Activated CD8-positive, alpha-beta memory T cell treated with anti-CD3 and anti-CD28 coated beads, Interleukin-2, amount 50 U/mL, for 24 hours (primary cell): Measurements from ENCODE around the gene LOC101059915.
"Not testable (repeated sequence)": the region's sequence is repeated elsewhere in the genome, so short reads cannot be mapped to it uniquely, and the experiment has no call there.

ENCODE experiments used
- DNase-seq: peaks from one replicate; pipeline ENCODE4 v3.0.0-alpha.2; 2020; ENCODE audit errors: extremely low read depth

LOC101059915 gene

DNA sequence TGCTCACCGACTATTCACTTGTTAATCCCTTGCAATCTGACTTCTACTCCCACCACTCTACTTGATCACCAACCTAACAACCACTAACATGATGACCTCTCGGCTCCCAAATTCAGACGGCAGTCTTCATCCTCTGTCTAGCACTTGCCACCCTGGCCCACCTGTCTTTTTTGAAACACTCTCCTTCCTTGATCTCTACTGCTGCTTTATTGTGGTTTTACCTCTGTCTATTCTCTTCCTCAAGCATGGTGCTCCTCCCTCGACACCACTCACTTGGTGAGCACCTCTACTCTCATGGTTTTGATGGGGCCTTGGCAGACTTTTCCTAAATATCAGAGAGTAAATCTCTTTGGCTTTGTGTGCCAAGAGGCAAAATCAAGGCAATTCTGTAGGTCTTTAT lies 27.3 kb upstream of the LOC101059915 start:
- no peak for DNase-seq

DNA sequence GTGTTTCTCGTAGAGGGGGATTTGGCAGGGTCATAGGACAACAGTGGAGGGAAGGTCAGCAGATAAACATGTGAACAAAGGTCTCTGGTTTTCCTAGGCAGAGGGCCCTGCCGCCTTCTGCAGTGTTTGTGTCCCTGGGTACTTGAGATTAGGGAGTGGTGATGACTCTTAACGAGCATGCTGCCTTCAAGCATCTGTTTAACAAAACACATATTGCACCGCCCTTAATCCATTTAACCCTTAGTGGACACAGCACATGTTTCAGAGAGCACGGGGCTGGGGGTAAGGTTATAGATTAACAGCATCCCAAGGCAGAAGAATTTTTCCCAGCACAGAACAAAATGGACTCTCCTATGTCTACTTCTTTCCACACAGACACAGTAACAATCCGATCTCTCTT lies 22.9 kb upstream of the LOC101059915 start:
- not testable (repeated sequence) for DNase-seq

DNA sequence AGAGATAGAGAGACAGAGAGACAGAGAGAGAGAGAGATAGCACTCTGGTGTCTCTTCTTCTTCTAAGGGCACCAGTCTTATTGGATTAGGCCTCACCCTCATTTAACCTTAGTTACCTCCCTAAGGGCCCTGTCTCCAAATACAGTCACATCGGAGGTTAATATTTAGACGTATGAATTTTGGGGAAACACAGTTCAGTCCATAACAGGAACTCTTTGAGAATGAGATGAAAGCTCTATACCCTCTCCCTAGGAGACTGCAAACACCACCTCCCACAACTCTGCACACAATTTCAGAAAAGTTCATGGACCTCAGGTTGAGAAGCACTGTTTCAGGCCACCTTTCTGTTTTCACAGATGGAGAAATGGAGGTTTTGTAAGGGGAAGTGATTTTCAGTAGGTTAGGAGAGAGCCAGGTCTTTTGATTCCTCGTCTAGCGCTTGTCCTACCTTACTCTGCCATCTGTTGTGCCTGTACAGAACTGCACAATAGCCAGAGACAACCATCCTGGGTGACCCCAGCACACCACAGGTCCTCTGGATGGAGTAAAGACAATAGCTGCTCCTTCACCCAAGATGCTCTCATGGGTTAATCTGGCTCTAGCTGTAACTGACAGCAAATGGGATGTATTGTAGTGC lies 16.9 kb upstream of the LOC101059915 start:
- no peak for DNase-seq

DNA sequence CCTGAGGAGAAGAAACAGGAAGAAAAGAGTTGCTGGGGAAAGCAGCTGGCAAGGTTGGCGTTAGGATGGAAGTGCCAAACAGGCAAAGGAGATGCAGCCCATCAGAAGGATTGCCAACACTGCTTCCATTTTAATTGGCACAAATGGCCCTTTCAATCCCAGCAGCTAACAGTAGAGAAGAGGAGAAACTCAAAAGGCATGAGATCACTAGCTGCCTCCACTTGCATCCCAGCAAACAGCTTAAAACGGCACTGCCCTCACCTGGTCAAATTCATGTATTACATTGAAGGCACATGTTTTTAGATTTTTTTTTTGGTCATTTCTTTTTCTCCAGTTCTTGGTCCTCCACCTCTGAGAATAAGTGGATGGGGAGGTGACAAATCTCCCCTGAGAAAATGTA lies 14.9 kb upstream of the LOC101059915 start:
- peak; percentile 13 for DNase-seq

DNA sequence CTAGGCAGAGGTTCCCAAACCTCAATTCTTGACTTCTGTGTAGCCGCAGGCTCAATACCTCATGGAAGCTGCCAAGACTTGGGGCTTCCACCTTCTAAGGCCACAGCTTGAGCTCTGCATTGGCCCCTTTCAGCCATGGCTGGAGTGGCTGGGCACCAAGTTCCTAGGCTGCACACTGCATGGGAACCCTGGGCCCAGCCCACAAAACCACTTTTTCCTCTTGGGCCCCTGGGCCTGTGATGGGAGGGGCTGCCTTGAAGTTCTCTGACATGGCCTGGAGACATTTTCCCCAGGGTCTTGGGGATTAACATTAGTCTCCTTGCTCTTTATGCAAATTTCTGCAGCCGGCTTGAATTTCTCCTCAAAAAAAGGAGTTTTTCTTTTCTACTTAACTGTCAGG lies 14.0 kb upstream of the LOC101059915 start:
- no peak for DNase-seq

DNA sequence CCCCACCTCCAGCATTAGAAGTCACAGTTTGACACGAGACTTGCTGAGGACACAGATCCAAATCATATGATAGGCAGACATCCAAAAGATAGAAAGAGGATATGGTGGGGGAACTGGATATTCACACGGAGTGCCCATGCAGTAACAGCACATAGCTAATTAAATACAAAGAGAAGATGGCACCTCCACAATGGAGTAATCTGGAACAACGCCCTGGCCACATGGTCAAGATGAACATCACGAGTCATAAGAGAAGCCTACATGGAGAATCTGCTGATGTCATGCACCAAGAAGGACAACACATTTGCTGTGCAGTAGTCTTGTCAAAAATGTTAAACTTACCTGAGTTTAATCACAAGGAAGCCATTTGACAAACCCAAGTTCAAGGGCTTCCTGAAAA lies 10.1 kb upstream of the LOC101059915 start:
- DNase-seq: no peak

DNA sequence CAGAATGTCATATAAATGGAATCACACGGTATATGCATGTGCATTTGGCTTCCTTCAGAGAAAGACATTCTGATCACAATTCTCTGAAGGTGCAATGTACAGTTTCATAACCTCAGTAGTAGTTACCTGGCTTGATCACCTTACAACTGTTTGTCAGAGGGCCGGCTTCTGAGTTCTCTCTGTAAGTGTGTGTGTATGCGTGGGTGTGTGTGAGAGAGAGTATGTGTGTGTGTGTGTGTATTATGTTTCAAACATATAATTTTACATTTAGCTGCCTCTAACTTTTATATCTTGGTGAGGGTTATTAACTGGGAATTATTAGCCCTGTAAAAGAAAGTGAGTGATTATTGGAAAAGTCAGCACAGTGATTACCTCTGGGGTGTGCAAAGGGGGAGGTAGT lies 8.0 kb upstream of the LOC101059915 start:
- DNase-seq: no peak

DNA sequence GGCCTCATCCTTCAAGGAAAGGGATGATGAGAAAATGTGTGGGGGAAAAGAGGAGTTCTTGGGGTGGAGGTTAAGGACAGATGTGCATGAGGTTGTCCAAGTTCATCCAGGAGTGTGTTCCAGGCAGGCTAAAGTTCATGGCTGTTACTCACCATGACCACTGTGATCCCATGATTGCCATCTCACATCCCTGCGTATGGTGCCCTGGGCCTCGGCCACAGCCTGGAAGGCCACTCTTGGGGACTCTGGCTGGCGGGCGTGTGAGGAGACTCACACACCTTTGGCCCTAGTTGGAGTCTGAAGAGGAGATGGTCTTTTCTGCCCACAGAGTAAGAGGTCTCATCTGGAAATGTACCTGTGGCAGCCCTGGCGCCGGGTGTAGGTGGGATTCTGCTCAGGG lies 7.4 kb upstream of the LOC101059915 start:
- DNase-seq: no peak

DNA sequence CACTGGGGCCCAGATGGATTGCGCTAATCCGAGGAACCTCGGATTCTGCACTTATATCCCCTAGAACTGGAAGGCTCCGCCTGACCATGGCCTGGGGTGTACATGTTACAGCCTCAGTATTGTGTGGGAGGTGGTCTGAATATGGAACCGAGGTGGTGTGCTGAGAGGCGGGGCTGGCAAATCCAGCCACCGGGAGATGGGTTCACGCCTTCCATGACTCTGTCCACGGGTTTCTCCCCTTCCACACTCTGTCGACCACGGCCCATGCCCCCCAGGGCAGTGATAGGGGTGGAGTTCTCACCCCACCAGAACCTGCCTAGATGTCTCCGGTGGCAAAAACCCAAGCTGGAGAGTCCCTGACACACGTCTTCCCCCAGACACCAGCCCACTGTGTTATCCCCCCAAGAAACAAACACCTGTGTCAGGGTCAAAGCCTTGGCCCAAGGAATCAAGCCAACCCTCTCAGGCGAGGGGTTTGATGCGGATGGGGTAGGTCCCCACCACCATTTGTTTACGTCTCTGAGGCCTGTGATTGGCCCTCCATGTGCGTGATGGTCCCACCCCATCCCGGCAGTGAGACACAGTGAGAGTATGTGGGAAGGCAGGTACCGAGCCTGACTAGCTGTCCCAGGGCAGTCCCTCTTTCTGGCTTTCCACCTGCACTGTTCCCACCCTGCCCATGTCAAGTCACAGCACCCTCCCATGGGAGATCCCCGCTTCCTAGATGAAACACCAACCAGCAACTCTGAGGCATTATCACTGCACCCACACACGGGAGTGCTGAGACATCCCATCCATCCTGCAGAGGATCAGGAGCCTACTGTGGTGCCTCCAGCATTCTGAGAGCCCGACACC lies 6.6 kb upstream of the LOC101059915 start:
- no peak for DNase-seq

DNA sequence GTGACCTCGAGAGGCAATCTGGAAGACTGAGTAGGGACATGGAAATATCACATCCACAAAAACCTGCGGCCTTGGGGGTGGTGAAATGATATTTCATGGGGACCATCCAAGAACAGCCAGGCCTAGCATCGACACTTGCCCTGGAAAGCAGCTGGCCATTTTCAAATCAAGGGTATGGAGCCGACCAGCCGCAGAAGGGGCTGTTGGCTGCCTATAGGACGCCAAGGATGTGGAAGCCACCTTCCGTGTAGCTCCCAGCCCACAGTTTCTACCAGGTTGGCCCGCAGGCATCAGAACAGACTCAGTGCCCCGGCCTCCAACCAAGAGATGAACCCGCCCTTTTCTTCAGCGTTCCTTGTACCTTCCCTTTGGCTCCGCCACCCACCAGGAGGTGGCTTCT lies 5.4 kb upstream of the LOC101059915 start:
- no peak for DNase-seq

DNA sequence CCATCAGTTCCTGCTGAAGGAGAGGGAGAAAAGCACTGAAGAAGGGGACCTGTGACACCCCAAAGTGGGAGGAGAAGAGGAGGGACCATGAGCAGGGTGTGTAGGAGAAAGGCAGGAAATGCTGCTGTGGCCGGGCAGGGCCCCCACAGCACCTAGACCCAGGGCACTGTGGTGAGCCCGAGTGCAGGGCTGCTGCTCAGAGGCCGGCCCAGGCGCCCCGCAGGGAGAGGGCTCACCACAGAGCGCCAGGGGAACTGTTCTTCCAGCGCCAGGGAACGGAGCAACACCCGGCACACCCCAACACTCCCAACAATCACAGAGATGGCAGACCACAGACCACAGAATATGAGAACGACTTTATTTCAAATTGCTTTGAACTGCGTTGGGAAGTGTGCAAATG lies 4.7 kb upstream of the LOC101059915 start:
- DNase-seq: not testable (repeated sequence)

DNA sequence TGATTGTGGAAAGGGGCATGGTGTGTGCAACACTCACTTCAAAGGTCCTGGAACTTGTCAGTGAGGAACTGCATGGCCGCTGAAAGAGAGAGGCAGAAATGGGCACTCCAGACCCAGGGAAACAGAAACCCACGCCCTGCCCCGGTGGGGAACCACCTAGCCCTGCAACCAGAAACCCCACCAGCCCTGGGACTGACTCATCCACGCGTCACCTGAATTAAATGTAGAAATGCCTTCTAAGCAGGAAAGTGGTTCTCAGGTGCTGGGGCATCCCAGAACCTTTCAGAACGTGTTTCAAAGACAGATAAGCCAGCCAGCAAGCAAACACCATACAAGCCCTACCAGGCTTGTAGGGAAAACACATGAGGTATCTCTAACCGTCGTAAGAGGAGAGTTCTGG lies 4.1 kb upstream of the LOC101059915 start:
- peak; percentile 36 for DNase-seq

DNA sequence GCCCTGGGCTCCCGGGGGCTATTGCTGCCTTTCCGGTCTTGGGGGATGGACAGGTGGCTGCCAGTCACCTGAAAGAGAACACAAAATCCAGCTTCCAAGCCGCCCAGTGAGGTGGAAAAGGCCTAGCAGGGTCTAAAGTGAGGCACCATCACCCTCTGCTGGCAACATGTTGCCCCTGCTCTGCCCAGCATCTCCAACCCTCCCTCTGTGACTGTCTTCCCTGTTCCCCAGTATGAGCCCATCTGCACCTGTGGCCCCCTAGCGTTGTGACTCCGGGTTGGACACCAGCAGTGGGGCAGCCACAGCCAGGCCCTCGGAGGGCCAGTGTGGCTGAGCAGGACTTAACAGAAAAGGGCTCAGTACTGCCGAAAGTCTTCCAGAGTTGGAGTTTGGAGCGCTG lies 3.1 kb upstream of the LOC101059915 start:
- DNase-seq: not testable (repeated sequence)

DNA sequence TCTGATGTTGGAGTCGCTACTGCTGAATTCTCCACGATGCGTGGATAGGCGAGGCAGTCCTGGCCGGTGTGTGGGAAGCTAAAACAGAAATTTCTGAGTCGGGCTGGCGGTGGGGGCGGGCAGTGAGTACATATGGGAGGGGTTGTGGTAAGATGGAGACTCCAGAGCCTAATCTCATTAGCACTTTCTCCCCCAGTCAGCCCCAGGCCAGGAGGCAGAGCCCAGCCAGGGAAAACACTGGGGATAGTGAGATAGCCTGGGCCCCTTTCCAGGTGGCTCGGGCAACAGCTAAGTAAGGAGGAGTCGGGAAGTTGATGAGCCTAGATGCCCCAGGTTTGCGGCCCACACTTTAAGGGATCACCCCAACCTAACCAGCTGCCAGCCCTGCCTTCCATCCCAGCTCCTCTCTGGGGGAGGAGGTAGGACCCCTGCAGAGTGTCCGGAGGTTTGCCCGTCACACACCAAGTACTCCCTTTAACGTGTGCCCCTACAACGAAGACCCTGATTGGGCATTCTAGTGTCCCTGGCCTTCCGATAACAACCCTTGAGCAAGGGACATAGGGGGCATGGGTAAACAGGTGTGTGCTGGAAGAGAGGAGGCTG lies 2.4 kb upstream of the LOC101059915 start:
- DNase-seq: no peak

DNA sequence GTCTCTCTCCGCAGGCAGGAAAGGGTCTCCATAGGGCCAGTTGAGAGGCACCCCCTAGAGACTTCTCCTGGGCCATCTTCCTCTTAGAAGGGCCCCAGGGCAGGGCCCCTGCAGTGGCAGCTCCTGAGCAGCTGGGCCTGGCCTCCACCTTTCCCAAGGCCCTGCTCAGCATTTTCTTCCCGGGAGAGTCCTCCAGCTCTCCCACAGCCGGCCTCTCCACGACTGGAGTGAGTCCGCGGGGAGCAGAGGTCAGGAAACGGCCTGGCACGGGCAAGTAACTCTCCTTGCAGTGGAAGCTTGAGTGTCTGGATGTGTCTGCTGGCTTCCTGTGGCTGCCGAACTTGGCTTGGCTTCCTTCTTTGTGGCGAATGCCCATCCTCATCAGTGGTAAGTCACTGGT lies 1.6 kb upstream of the LOC101059915 start:
- no peak for DNase-seq

DNA sequence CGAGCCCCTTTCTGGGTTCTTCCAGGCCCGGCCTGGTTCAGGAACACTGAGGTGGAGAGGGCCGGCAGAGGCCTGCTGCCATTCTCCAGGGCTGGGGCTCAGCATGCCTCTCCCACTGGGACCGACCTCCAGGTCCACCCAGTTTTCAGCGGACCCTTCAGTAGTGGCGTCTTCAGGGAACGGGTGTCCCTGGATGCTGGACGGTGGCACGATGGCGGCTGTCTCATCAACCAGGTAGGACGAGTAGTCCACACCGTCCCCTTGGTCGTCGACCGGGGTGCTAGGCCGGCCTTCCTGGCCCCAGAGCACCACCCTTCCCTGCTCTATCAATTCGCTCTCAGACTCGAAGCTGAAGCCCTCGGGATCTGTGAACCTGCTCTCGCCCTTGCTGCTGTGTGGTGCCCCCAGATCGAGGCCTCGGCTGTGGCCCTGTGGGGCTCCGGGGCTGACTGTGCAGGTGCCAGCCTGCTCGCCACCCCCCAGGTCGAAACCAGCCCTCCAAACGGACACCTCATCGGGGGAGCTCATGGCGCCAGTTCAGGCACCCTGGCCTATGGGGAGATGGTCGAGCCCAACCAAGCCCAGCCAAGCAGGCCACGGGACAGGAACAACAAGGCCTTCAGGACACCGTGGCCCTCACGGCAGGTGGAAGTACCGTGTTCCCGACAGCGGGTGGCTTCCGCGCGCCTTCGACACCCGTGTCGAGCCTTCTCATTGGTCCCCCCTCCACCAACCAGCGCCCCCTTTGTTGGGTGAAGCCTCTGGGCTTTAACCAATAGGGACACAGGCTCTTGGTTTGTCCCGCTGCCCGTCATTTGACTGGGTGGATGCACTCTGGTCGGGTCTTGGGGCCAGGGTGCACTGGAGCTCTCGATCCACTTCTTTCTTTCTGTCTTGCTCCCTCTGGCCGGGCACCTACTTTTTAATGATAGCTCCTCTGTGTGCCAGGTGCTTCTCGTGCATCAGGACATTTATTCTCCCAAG lies 814 bp upstream of the LOC101059915 start:
- no peak for DNase-seq

DNA sequence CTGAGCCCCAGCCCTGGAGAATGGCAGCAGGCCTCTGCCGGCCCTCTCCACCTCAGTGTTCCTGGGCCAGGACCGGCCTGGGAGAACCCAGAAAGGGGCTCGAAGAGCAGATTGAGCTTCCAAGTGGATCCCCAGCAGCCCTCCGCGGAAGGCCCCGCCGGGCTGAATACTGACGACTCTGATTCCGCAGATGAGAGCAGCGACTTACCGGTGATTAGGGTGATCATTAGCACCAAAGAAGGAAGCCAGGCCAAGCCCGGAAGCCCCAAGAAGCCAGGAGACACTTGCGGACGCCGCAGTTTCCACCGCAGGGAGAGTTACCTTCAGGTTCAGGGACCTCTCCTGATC lies 876 bp downstream of the LOC101059915 start:
- no peak for DNase-seq

DNA sequence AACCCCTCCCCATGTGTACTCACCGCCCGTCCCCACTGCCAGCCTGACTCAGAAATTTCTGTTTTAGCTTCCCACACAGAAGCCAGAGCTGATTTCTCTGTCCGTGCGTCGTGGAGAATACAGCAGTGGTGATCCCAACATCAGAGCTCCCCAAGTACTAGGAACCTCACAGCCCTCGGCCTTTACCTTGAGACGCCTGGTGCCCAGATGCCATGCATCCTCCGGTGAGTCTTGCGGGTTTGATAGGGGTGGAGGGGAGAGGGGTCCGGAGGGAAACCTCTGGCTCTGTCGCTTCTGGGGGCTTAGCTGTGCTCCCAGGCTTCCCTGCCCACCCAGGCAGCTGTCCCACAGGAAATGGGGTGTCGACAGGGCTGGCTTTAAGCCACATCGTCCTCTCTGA lies 2.1 kb downstream of the LOC101059915 start:
- no peak for DNase-seq

DNA sequence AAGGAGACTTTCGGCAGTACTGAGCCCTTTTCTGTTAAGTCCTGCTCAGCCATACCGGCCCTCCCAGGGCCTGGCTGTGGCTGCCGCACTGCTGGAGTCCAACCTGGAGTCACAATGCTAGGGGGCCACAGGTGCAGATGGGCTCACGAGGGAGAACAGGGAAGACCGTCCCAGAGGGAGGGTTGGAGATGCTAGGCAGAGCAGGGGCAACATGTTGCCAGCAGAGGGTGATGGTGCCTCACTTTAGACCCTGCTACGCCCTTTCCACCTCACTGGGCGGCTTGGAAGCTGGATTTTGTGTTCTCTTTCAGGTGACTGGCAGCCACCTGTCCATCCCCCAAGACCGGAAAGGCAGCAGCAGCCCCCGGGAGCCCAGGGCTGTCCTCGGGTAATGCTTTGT lies 2.6 kb downstream of the LOC101059915 start:
- DNase-seq: not testable (repeated sequence)

DNA sequence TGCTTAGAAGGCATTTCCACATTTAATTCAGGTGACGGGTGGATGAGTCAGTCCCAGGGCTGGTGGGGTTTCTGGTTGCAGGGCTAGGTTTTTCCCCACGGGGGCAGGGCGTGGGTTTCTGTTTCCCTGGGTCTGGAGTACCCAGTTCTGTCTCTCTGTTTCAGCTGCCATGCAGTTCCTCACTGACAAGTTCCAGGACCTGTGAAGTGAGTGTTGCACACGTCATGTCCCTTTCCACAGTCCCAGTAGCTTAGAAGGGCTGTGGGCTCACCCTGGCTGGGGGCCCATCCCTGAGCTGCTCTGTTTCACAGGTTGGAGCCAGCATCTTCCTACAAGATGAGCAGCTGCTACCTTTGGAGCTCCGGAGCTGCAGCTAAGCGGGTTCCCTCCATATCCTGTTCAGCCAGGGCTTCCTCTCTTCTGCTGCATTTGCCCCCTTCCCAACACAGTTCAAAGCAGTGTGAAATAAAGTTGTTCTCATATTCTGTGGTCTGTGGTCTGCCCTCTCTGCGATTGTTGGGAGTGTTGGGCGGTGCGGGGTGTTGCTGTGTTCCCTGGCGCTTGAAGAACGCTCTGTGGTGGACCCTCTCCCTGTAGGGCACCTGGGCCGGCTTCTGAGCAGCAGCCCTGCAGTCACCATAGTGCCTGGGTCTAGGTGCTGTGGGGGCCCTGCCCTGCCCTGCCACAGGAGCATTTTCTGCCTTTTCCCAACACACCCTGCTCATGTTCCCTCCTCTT lies 3.9 kb downstream of the LOC101059915 start:
- peak; percentile 10 for DNase-seq

DNA sequence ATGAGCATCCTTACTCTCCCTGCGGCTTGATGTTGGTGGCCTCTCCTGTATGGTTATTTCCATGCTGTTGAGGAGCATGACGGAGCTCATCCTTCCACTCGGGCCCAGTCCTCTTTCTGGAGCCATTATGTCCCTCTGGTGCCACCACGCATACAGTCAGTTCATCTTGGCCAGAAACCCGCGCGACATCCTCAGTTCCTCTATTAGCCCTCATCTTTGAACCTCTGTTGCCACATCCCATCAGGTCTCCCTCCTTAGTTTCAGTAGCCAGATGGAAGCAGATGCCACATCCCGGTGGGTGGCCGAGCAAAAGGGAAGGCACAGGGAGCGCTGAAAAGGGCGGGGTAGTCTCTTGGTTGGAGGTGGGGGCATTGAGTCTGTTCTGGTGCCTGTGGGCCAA lies 4.6 kb downstream of the LOC101059915 start:
- DNase-seq: no peak
